HG02759 (cell line): ENCODE results near the gene PHF21B.
"Not testable (repeated sequence)": the region's sequence is repeated elsewhere in the genome, so short reads cannot be mapped to it uniquely, and the experiment has no call there.

Experiments
- ATAC-seq: cut with Tn5 transposase; IDR thresholded peaks from one replicate; pipeline ENCODE4 v1.9.1; 2021; ENCODE audit warnings: mild to moderate bottlenecking, moderate library complexity; ENCODE audit not compliant: unreplicated experiment

PHF21B gene

GRCh38 chr22:44881624-44882023, 128.2 kb downstream of the PHF21B start:
- no peak for ATAC-seq

DNA sequence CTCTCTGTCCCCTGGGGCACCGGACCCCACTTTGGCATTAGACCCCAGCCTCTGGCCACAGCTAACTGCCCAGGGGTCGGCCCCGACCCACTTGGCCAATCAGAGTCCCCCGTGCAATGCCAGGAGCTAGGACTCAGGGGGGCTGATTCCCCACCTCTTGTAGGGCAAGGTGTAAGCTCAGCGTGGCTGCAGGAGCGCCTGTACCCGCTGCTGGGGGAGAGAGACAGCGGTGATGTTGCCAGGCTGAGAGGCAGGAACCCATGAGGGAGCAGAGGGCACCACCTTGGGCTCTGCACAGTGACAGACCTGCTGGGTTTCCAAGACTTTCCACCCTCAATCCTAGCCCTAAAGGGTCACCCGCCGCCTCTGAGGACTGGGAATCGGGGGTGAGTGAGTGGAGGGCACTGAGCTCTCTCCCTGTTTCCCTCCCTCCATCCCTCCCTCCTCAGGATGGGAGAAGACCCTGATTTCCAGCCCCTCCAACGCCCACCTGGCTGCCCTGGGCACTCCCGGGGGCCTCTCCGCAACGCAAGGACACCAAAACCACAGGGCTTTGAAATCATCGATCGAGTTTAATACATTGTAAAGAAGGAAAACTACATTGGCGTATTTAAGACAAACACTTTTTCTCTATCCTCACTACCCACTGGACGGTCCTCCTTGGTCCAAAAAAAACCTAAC, 129.1 kb downstream of the PHF21B start:
- no peak for ATAC-seq

GRCh38 chr22:44879301-44879680, 130.5 kb downstream of the PHF21B start:
- no peak for ATAC-seq

- ATAC-seq, result no peak
These were observed 131.1 kb downstream of the PHF21B start for GRCh38 chr22:44878483-44879300.

GRCh38 chr22:44876921-44877320, 132.9 kb downstream of the PHF21B start:
- ATAC-seq, result no peak

- no peak for ATAC-seq
These were observed 138.0 kb downstream of the PHF21B start for GRCh38 chr22:44871782-44872181.

GRCh38 chr22:44870021-44870420, 139.8 kb downstream of the PHF21B start:
- ATAC-seq, result no peak

DNA sequence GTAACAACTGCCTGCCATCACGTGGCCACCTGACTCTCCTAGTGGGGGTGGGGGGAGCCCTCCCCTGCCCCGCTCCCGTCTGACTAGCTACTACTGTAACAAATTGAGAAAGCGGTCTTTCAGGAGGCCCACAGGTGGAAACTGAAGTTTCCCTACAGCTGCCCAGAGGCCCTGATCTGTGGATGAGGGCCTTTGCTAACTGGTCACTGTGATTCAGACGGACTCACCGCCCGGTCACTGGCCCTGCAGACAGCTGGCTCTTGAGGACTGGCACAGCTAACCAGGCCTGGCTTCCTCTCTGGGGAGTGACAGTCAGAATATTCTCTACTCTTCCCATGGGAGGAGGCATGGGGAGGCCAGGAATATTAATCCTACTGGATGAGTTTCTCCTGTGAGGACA, 140.6 kb downstream of the PHF21B start:
- no peak for ATAC-seq

DNA sequence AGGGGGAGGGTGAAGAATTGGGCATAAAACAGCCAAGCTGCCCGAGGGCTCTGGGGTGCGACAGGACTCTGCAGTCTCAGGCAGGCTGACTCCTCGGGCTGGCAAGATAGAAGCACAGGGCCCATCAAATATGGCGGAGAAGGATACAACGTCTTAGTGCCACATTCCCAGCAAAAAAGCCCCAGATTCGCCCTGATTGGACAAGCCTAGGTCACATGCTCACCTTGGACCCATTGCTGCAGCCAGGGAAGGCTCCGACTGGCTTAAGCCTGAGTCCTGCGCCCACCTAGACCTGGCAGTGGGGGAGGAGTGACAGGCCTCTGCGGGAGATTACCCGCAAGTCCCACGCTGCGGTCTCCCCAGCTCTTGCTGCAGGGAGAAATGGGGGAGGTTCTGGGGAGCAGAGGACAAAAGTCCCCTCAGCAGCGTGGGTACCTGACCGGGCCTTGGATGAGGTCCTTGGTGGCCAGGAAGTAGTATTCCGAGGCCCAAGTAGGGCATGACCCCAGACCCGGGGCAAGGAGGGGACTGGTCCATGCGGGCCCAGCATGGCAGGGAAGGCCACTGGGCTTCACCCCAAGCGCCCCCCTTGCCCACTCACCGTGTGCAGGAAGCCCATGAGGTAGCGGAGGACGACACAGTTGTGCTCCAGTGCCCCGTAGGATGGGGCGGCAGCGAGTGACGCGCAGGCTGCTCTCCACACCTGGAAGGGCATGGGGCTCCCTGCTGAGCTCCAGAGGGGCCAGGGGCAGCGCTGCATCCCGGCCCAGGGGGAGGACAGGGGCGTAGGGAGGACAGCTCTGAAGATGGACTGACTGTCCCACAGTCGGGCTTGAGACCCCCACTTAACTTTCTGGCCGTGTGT, 144.4 kb downstream of the PHF21B start:
- no peak for ATAC-seq

GRCh38 chr22:44862981-44863860, 146.6 kb downstream of the PHF21B start:
- no peak for ATAC-seq

GRCh38 chr22:44862281-44862680, 147.5 kb downstream of the PHF21B start:
- ATAC-seq, result no peak

DNA sequence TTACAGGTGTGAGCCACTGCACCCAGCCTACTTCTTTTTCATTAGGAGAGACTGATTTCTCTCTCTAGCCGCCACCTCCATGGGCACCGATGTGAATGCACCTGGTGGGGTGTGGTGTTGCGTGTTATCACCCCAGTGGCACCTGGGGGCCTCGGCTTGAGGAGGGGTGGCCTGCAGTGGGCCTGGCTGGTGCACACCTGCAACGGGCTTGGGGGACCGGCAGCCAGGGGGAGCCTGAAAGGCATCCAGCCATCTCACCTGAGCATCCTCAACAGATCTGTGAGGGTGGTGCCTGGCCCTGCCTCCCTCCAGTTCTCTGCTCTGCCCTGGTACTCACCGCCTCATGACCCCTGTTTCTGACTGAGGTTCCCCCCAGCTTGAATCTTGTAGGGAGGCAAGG, 148.6 kb downstream of the PHF21B start:
- ATAC-seq, result no peak

GRCh38 chr22:44860311-44860710, 149.5 kb downstream of the PHF21B start:
- no peak for ATAC-seq

- ATAC-seq, result no peak
These were observed 150.2 kb downstream of the PHF21B start for GRCh38 chr22:44859641-44860040.

DNA sequence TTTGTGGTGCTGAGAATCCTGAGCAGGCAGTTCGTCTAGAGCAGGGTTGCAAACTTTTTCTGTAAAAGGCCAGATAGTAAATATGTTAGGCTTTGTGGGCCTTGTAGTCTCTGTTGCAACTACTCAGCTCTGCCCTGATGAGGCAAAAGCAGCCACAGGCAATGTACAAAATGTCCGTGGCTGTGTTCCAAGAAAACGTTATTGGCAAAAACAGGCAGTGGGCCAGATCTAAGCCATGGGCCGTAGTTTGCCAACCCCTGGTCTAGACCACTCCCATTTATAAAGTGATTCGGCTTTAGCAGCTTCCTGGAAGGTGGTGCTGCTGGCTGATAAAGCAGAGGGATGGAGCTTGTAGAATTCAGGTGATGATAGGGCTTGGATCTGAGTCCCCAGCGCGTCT, 151.0 kb downstream of the PHF21B start:
- ATAC-seq, result not testable (repeated sequence)

GRCh38 chr22:44855855-44856254, 153.9 kb downstream of the PHF21B start:
- no peak for ATAC-seq

- not testable (repeated sequence) for ATAC-seq
These were observed 155.2 kb downstream of the PHF21B start for GRCh38 chr22:44854641-44855040.

DNA sequence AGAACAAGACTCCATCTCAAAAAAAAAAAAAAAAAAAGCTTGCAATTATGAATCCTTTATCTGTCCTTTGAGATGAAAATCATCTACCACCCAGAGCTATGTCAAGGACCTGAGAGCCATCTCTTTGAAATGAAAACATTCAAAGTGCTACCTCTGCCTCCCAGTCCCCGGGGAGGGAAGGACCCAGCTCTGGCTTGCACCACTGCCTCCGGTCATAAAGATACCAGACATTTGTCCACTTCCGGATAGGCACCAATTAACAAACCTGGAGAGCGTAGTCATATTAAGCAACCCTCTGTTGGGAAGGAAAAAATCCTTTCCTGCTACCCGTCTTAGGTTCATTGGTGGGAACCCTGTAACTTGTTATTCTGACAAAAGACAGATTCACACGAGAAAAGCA, 158.9 kb downstream of the PHF21B start:
- ATAC-seq, result no peak

GRCh38 chr22:44848791-44849420, 160.9 kb downstream of the PHF21B start:
- no peak for ATAC-seq

DNA sequence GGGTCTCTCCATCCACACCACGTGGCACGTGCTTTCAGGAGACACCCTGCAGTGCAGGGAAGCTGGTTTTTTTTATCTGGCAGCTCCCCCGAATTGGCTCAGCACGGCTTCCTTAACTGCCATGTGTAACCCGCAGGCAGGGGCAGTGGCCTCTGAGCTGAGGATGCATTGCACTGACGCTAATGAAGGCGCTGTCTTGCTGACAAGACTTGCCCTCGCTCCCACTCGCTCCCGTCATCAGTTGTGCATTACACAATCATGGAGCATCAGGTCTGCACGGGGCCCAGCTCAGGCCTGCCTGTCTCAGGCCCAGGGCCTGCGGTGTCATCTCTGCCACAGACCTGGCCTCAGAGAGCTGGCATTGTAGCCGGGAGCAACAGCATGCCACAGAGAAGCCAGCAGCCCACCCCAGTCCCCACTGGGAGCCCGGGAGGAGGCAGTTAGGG, 161.5 kb downstream of the PHF21B start:
- ATAC-seq, result no peak
